SK-N-SH (cell line): ENCODE data around the gene GINS3. TPM values are rescaled to one million over a fixed set of nuclear protein-coding genes. Genes with fewer than 3 reads are reported as not detected.

Experiments
- CTCF ChIA-PET: fragments of 300-600, 350-600 bp; formaldehyde crosslinking; extraction: SDS; loops from one replicate; lab custom pipeline; 2021; lab: Yijun Ruan, JAX
- POLR2A ChIA-PET: fragments of 350-600 bp; sonication (Branson Sonifier 250); formaldehyde crosslinking; extraction: SDS; loops from one replicate; lab custom pipeline; 2020; ENCODE audit warnings: antibody characterized with exemption, inconsistent platforms; lab: Yijun Ruan, JAX
- DNase-seq: peaks from one replicate; pipeline ENCODE4 v3.0.0; 2012
- H2AFZ ChIP-seq: fragments of 200-600 bp; sonication (generic); 2 replicates; pipeline ENCODE4 v1.8.1; 2016; ENCODE audit warnings: antibody characterized with exemption, mild to moderate bottlenecking, low read depth
- H3F3A ChIP-seq: fragments of 200-600 bp; sonication (generic); replicated peaks from 2 replicates; pipeline ENCODE3; 2016; ENCODE audit warnings: antibody characterized with exemption, mild to moderate bottlenecking; ENCODE audit not compliant: insufficient read depth
- H3K27ac ChIP-seq, 2 experiments: fragments of 200-500 bp in 1 of 2; fragments of 200-600 bp in 1 of 2; sonication (Bioruptor generic) in 1 of 2; sonication (generic), shearing (Covaris generic) in 1 of 2; 2 replicates each; pipeline versions ENCODE4 v1.5.1 to v1.6.1; 2014 to 2016; ENCODE audit warnings: low read depth in 2 of 2, inconsistent platforms in 1 of 2, low read length in 1 of 2, mild to moderate bottlenecking in 1 of 2, mixed read lengths in 1 of 2
- H3K27me3 ChIP-seq: fragments of 200-600 bp; sonication (generic), shearing (Covaris generic); 2 replicates; pipeline ENCODE4 v1.6.1; 2016; ENCODE audit warnings: mixed run types; ENCODE audit not compliant: insufficient read depth
- H3K36me3 ChIP-seq, 2 experiments: fragments of 200-500 bp in 1 of 2; fragments of 200-600 bp in 1 of 2; sonication (Bioruptor generic) in 1 of 2; sonication (generic) in 1 of 2; replicated peaks in 1 of 2; 2 replicates each; pipeline versions ENCODE3 to v1.5.1; 2014 to 2016; ENCODE audit warnings: low read length in 1 of 2, mild to moderate bottlenecking in 1 of 2; ENCODE audit not compliant: insufficient read depth in 2 of 2, control insufficient read depth in 1 of 2
- H3K4me1 ChIP-seq, 2 experiments: fragments of 200-500 bp in 1 of 2; fragments of 200-600 bp in 1 of 2; sonication (Bioruptor generic) in 1 of 2; sonication (generic), shearing (Covaris generic) in 1 of 2; 2 replicates each; pipeline versions ENCODE4 v1.5.1 to v1.6.1; 2014 to 2016; ENCODE audit warnings: low read depth in 1 of 2, low read length in 1 of 2, mixed run types in 1 of 2; ENCODE audit not compliant: insufficient read depth in 2 of 2, control insufficient read depth in 1 of 2
- H3K4me2 ChIP-seq: fragments of 200-600 bp; sonication (generic), shearing (Covaris generic); 2 replicates; pipeline ENCODE4 v1.6.1; 2017; ENCODE audit warnings: mixed run types
- H3K4me3 ChIP-seq, 2 experiments: fragments of 200-500 bp in 1 of 2; fragments of 200-600 bp in 1 of 2; sonication (Bioruptor generic) in 1 of 2; sonication (generic), shearing (Covaris generic) in 1 of 2; 2 replicates each; pipeline versions ENCODE4 v1.5.1 to v1.8.1; 2014 to 2016; ENCODE audit warnings: low read depth in 2 of 2, inconsistent platforms in 1 of 2, low read length in 1 of 2, mild to moderate bottlenecking in 1 of 2, mixed read lengths in 1 of 2, moderate library complexity in 1 of 2
- H3K79me2 ChIP-seq: fragments of 200-600 bp; sonication (generic); 2 replicates; pipeline ENCODE4 v1.8.1; 2017; ENCODE audit warnings: mild to moderate bottlenecking; ENCODE audit not compliant: insufficient read depth
- H3K9ac ChIP-seq: fragments of 200-600 bp; sonication (generic); 2 replicates; pipeline ENCODE4 v1.6.1; 2017; ENCODE audit warnings: mixed run types
- H3K9me2 ChIP-seq: fragments of 200-600 bp; sonication (generic); 2 replicates; pipeline ENCODE4 v1.6.1; 2017; ENCODE audit warnings: mixed run types
- H3K9me3 ChIP-seq: fragments of 200-600 bp; sonication (generic); 2 replicates; pipeline ENCODE4 v1.6.1; 2017; ENCODE audit warnings: mixed run types, mild to moderate bottlenecking, moderate library complexity
- H4K20me1 ChIP-seq: fragments of 200-600 bp; sonication (generic); 2 replicates; pipeline ENCODE4 v1.6.1; 2017; ENCODE audit warnings: mild to moderate bottlenecking, mixed run types; ENCODE audit not compliant: insufficient read depth
- CTCF ChIP-seq: fragments of 200-600 bp; sonication (generic); IDR thresholded peaks from 2 replicates; pipeline ENCODE4 v1.6.1; 2017; ENCODE audit warnings: antibody characterized with exemption, mild to moderate bottlenecking, moderate library complexity
- IRF3 ChIP-seq: fragments of 150-350 bp; IDR thresholded peaks from 2 replicates; pipeline ENCODE4 v1.6.1; 2016; ENCODE audit warnings: mild to moderate bottlenecking, low read depth, low read length
- MAX ChIP-seq: IDR thresholded peaks from 2 replicates; pipeline ENCODE4 v1.4.0; 2012; ENCODE audit warnings: low read depth
- MEF2A ChIP-seq: IDR thresholded peaks from 2 replicates; pipeline ENCODE4 v1.4.0; 2012; ENCODE audit warnings: low read depth, borderline replicate concordance
- MXI1 ChIP-seq: IDR thresholded peaks from 2 replicates; pipeline ENCODE4 v1.6.1; 2012; ENCODE audit warnings: mild to moderate bottlenecking, low read depth, low read length, improper control_type of control experiment
- NRF1 ChIP-seq: IDR thresholded peaks from 2 replicates; pipeline ENCODE4 v1.6.1; 2012; ENCODE audit warnings: low read depth, mild to moderate bottlenecking, low read length
- POLR2AphosphoS5 ChIP-seq: IDR thresholded peaks from 2 replicates; pipeline ENCODE4 v1.6.1; 2012; ENCODE audit warnings: low read depth, low read length
- RFX5 ChIP-seq: IDR thresholded peaks from 2 replicates; pipeline ENCODE4 v1.6.1; 2012; ENCODE audit warnings: mild to moderate bottlenecking, improper control_type of control experiment, low read length
- TCF12 ChIP-seq: IDR thresholded peaks from 2 replicates; pipeline ENCODE4 v1.4.0; 2012
- USF1 ChIP-seq: IDR thresholded peaks from 2 replicates; pipeline ENCODE4 v1.4.0; 2012; ENCODE audit warnings: low read depth, borderline replicate concordance
- WGBS: methylation state at CpG from one replicate; pipeline ENCODE4 v1.1.6; 2017; ENCODE audit warnings: low lambda C conversion rate; 5-methylcytosine and 5-hydroxymethylcytosine counted together
- polyA plus RNA-seq, 3 experiments: library from polyadenylated mRNA; depleted of rRNA; stranded (reverse); fragments of >200 nt; gene quantifications; 2 replicates each; pipeline ENCODE4 v1.2.3, GENCODE V29; 2012
- TF ChIP-seq, protein P1 (sequence below): IDR thresholded peaks from 2 replicates; pipeline ENCODE4; 2012
- TF ChIP-seq, protein P2 (sequence below): IDR thresholded peaks from 2 replicates; pipeline ENCODE4 v1.6.1; 2012; ENCODE audit warnings: mild to moderate bottlenecking, low read depth, low read length, moderate library complexity

Gene GINS3
- polyA plus RNA-seq, 1 of the 3 experiments (the other 2 are of a cell fraction) = 8.7 TPM

DNA sequence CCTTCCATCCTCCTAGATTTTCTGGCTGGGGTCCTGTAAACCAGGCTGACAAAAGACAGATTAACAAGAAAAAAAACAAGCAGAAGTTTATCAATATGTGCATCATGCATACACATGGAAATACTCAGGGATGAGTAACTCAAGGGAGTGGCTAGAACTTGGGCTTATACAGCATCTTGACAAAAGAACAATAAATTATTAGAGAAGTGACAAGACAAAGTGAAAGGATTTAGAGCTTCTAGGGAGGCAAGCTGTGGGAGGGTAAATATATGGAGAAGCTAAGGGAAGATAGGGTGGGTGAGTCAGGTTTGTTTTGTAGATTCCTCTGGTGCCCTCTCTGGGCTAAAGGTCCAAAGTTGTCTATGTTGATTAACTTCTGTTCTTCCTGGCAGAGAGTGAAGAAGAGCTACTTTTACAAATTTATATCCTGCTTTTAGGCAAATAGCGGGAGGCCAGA lies 59.7 kb downstream of the GINS3 start (continued):
- TF ChIP-seq USF1 (no peak), MAX (peak; percentile 37; the same call in 1 of the 2 replicates), MXI1 (no peak), TCF12 (peak; percentile 96), RFX5 (no peak)
- TF ChIP-seq, protein P1, sequence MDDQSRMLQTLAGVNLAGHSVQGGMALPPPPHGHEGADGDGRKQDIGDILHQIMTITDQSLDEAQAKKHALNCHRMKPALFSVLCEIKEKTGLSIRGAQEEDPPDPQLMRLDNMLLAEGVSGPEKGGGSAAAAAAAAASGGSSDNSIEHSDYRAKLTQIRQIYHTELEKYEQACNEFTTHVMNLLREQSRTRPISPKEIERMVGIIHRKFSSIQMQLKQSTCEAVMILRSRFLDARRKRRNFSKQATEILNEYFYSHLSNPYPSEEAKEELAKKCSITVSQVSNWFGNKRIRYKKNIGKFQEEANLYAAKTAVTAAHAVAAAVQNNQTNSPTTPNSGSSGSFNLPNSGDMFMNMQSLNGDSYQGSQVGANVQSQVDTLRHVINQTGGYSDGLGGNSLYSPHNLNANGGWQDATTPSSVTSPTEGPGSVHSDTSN = peak; percentile 93
- TF ChIP-seq, protein P2, sequence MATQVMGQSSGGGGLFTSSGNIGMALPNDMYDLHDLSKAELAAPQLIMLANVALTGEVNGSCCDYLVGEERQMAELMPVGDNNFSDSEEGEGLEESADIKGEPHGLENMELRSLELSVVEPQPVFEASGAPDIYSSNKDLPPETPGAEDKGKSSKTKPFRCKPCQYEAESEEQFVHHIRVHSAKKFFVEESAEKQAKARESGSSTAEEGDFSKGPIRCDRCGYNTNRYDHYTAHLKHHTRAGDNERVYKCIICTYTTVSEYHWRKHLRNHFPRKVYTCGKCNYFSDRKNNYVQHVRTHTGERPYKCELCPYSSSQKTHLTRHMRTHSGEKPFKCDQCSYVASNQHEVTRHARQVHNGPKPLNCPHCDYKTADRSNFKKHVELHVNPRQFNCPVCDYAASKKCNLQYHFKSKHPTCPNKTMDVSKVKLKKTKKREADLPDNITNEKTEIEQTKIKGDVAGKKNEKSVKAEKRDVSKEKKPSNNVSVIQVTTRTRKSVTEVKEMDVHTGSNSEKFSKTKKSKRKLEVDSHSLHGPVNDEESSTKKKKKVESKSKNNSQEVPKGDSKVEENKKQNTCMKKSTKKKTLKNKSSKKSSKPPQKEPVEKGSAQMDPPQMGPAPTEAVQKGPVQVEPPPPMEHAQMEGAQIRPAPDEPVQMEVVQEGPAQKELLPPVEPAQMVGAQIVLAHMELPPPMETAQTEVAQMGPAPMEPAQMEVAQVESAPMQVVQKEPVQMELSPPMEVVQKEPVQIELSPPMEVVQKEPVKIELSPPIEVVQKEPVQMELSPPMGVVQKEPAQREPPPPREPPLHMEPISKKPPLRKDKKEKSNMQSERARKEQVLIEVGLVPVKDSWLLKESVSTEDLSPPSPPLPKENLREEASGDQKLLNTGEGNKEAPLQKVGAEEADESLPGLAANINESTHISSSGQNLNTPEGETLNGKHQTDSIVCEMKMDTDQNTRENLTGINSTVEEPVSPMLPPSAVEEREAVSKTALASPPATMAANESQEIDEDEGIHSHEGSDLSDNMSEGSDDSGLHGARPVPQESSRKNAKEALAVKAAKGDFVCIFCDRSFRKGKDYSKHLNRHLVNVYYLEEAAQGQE = no peak; the same call in 1 of the 2 replicates

GRCh38 chr16:58452640-58453039 lies 60.4 kb downstream of the GINS3 start:
- peaks cover 6 to 43% of the 10 kb centered on the region in 2 experiments for H3K4me1 ChIP-seq
- H3K9me2 ChIP-seq = no peaks in the 10 kb centered on the region
- H4K20me1 ChIP-seq = peaks cover 3% of the 10 kb centered on the region; the same call in 1 of the 2 replicates
- ChIA-PET POLR2A (interaction anchor here (1.4 kb wide), 1 partner anchor 61 kb away, joined by 4 read pairs; the partner anchor contains the start of gene GINS3), CTCF (interaction anchor here (0.9 to 5.8 kb wide), 3 partner anchors 22 to 116 kb away, joined by 3 to 26 read pairs (median 19); no protein-coding TSS in a partner anchor)
- no peaks in the 10 kb centered on the region for H3K79me2 ChIP-seq
- H3K9ac ChIP-seq = no peak overlapping the region
- 91% methylated on average over 1 of the region's 3 CpGs for WGBS
- H3K9me3 ChIP-seq = no peaks in the 10 kb centered on the region
- no peak for DNase-seq
- H3K4me3 ChIP-seq = no peak overlapping the region
- H2AFZ ChIP-seq = no peak overlapping the region
- peak overlapping the region; percentile 62 to 64; a peak in 3 of 4 replicates for H3K27ac ChIP-seq
- no peak overlapping the region; the same call in 1 of the 2 replicates for H3K4me2 ChIP-seq
- H3K27me3 ChIP-seq = no peaks in the 10 kb centered on the region
- H3F3A ChIP-seq = peaks cover 16% of the 10 kb centered on the region
- no peak for TF ChIP-seq CTCF
- no peak for TF ChIP-seq IRF3
- no peak for TF ChIP-seq MXI1
- no peak for TF ChIP-seq NRF1
- no peak for TF ChIP-seq TCF12
- TF ChIP-seq RFX5 = no peak
- no peak for TF ChIP-seq POLR2AphosphoS5
- TF ChIP-seq MEF2A = no peak
- no peak for TF ChIP-seq MAX
- TF ChIP-seq, all 33 proteins: peak for 0
- no peaks in the 10 kb centered on the region for H3K36me3 ChIP-seq
